Epithelial cell of prostate (primary cell): Measurements from ENCODE around the gene MXRA8.

ENCODE experiments used
- DNase-seq: peaks from one replicate; pipeline ENCODE4 v3.0.0-alpha.2; 2011; ENCODE audit warnings: low read depth, low spot score
- H3K27ac ChIP-seq: fragments of 450-650 bp; 2 replicates; pipeline ENCODE4 v1.5.1; 2017; ENCODE audit warnings: mild to moderate bottlenecking

The MXRA8 gene

DNA sequence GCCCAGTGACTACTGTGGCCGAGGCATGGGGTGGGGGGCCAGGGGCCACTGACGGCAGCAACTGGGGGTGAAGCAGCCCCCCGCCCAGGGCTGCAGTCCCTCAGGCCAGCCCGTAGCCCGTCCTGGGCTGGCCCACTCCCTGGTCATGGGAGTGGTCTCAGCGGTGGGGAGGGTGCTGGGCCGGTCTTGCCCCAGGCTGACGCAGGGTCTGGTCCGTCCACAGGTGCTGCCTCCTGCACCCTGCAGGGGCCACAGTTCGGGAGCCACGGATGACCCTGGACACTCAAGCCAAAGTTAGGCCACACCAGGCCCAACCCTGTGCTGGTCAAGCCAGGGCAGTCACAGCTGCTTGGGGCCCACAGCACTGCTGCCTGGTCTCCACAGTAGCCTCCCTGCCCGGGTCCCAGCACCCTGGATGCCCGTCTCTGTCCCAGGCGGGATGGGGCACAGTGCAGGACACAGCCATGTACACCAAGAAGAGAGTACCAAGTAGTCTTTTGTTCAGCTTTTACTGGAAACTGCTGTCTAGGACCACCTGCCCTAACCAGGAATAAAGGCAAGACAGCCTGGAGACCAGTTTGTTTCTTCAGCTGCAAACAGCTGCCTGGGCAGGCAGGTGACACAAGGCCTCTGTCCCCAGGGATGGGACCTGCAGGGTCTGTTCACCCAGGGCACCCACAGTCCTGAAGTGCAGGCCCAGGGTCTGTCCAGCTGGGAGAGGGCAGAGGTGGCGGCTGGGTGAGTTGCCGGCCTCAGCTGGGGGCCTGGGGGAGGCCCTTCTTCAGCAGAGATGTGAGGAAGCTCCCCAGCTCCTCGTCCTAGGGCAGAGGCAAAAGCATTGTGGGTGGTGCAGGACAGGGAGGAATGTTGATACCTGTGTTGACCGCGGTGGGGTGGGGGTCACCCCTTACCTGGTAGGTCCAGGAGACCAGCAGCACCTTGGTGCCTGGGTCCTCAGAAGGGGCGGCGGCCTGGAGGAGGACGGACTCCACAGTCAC is 46.9 kb downstream of the MXRA8 start:
- no peak for DNase-seq
- no peak overlapping the region for H3K27ac ChIP-seq

DNA sequence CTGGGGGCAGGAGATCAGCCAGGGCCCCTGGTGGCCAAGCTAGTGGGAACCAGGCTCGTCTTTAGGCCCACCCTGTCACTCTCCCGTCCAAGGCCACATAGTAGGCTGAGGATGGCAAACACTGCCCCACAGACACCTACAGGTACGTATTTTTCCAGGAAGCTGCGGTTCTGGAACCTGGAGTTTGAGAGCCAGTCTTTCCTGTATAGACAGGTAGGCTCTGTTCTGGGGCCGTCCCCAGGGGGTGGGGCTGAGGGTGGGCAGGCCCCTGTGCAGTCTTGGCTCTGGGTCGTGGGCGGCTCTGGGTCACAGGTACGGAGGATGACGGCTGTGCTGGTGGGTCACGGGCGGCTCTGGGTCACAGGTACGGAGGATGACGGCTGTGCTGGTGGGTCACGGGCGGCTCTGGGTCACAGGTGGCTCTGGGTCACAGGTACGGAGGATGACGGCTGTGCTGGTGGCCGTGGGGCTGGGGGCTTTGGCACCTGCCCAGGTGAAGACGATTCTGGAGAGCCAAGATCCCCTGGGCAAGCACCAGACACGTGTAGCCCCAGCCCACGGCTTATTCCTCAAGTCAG is 47.8 kb downstream of the MXRA8 start:
- DNase-seq, result no peak
- H3K27ac ChIP-seq, result no peak overlapping the region

DNA sequence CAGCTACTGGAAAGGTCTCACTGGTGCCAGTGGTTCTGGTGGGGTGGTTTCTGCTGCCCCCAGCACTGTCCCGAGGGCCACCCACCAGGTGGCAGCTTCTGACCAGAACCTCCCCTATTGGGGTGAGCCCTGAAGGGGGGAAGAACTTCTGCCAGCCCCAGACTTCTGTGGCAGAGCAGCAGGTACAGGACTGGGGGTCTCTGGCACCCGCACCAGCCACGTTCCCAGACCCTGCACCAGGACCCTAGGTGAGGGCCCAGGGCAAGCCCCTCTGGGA is 48.3 kb downstream of the MXRA8 start:
- no peak for DNase-seq

GRCh38 chr1:1309251-1310108 is 48.9 kb downstream of the MXRA8 start:
- H3K27ac ChIP-seq, result peak overlapping the region; percentile 87
- DNase-seq, result no peak

More for the DNA sequence above, 48.3 kb downstream of the MXRA8 start:
- no peak overlapping the region for H3K27ac ChIP-seq

GRCh38 chr1:1308756-1309250 is 49.6 kb downstream of the MXRA8 start:
- peak overlapping the region; percentile 87 for H3K27ac ChIP-seq
- no peak for DNase-seq

- H3K27ac ChIP-seq, result peak within 1 kb of the TSS; percentile 87
- DNase-seq, result peak; percentile 70
Observed at GRCh38 chr1:1307923-1308755, 50.2 kb downstream of the MXRA8 start, which contains the start of the genes ACAP3 and PUSL1. TSS of gene ACAP3 (minus strand) at chr1:1307930. CDS start at chr1:1307815, 115 bp downstream. TSS of gene PUSL1 (plus strand) at chr1:1308597. CDS start at chr1:1308644, 47 bp downstream.

GRCh38 chr1:1307261-1307922 is 51.0 kb downstream of the MXRA8 start:
- peak overlapping the region; percentile 87 for H3K27ac ChIP-seq
- no peak for DNase-seq

DNA sequence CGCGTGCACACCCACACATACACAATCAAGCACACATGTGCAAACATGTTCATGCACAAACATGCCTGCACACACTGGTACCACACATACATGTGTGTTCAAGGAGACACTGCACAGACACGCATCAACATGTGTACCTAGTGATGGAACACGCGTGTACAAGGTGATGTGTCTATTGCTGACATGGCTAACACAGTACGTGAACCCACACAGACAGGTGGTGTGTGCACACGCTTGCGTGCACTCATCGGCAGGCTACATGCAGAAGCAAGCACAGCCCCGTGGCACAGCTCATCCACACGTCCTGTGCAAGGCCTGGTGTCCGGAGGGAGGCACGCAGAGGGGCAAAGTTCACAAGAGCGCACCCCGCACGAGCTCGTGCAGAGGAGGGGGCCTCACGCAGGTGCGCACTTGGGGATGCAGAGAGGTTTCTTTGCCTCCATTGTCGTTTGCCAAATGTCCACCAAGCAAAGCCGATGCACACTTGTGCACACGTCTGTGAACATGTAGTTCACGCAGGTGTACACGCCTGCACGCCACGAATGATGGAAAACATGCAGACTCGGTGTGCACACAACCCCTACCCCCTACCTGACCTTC is 51.6 kb downstream of the MXRA8 start:
- no peak for DNase-seq
- no peak overlapping the region for H3K27ac ChIP-seq

- H3K27ac ChIP-seq, result peak overlapping the region; percentile 63
- DNase-seq, result no peak
Observed at GRCh38 chr1:1306070-1306660, 52.2 kb downstream of the MXRA8 start.

- no peak for DNase-seq
- H3K27ac ChIP-seq, result peak overlapping the region; percentile 63
Observed at GRCh38 chr1:1305300-1306069, 52.9 kb downstream of the MXRA8 start.

- no peak for DNase-seq
Observed at GRCh38 chr1:1304331-1305299, 53.7 kb downstream of the MXRA8 start.

GRCh38 chr1:1303736-1304135 is 54.6 kb downstream of the MXRA8 start:
- H3K27ac ChIP-seq, result no peak overlapping the region
- no peak for DNase-seq

More at GRCh38 chr1:1304331-1305299, 53.7 kb downstream of the MXRA8 start:
- peak overlapping the region; percentile 63 for H3K27ac ChIP-seq

DNA sequence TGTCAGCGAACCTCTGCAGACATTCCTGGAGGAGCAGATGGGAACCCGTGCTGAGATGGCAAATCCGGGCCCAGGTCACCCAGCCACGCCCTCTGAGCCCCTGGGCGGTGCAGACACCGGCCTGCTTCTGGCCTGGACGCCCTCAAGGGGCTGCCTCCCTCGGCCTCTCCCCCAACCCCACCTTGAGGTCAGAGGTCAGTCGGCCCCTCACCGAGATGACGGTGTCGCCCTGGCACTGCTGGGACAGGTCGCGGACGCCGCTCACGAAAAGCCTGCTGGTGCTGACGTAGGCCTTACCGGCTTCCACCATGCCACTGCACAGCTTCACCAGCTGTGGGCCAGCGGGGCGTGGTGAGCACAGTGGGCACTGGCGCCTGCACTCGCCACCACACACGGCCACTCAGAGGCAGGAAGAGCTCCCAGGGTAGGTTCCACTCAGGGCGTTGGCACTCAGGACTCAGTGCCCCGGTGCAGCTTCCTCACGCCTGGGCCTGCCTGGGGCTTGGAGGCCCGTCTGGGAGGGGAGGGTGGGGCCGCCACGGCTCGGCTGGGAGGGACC is 55.3 kb downstream of the MXRA8 start:
- no peak overlapping the region for H3K27ac ChIP-seq
- DNase-seq, result no peak
